Neural cell (in vitro differentiated cells): ENCODE measurements around the gene PARD3B. TPM values are rescaled to one million over a fixed set of nuclear protein-coding genes. Genes with fewer than 3 reads are reported as not detected.

Source experiments
- H2AFZ ChIP-seq: fragments of 200-600, 300-800 bp; sonication (generic), shearing (Covaris generic); 2 replicates; pipeline ENCODE4 v1.6.0; 2014; ENCODE audit warnings: low read depth, mild to moderate bottlenecking, antibody characterized with exemption, low read length, moderate library complexity
- H3F3A ChIP-seq: fragments of 200-600 bp; shearing (Covaris generic); 2 replicates; pipeline ENCODE4 v1.6.1; 2016; ENCODE audit warnings: mild to moderate bottlenecking, moderate library complexity, mixed read lengths, antibody characterized with exemption, low read length; ENCODE audit not compliant: insufficient read depth, poor library complexity, severe bottlenecking
- H3K27ac ChIP-seq: fragments of 200-600, 300-800 bp; sonication (generic), shearing (Covaris generic); 2 replicates; pipeline ENCODE4 v1.5.1; 2014; ENCODE audit warnings: mild to moderate bottlenecking, low read length, moderate library complexity
- H3K27me3 ChIP-seq: fragments of 300-800, 200-600 bp; sonication (generic), shearing (Covaris generic); 2 replicates; pipeline ENCODE4 v1.6.0; 2014; ENCODE audit warnings: mild to moderate bottlenecking, low read depth, low read length, moderate library complexity; ENCODE audit not compliant: insufficient read depth
- H3K36me3 ChIP-seq: fragments of 300-800, 200-600 bp; sonication (generic), shearing (Covaris generic); 2 replicates; pipeline ENCODE4 v1.5.1; 2014; ENCODE audit warnings: mild to moderate bottlenecking, antibody characterized with exemption, low read length, moderate library complexity; ENCODE audit not compliant: insufficient read depth
- H3K4me2 ChIP-seq: fragments of 300-800, 200-600 bp; sonication (generic), shearing (Covaris generic); 2 replicates; pipeline ENCODE4 v1.6.0; 2014; ENCODE audit warnings: mild to moderate bottlenecking, low read length
- H3K4me3 ChIP-seq: fragments of 300-800, 200-600 bp; sonication (generic), shearing (Covaris generic); 2 replicates; pipeline ENCODE4 v1.5.1; 2014; ENCODE audit warnings: mild to moderate bottlenecking, low read length, moderate library complexity
- H3K79me2 ChIP-seq: fragments of 200-600 bp; shearing (Covaris generic); replicated peaks from 2 replicates; pipeline ENCODE4 v1.6.0; 2014; ENCODE audit warnings: mild to moderate bottlenecking, low read length, moderate library complexity; ENCODE audit not compliant: insufficient read depth
- H3K9ac ChIP-seq: fragments of 300-800, 200-600 bp; sonication (generic), shearing (Covaris generic); 2 replicates; pipeline ENCODE4 v1.6.1; 2016; ENCODE audit warnings: mild to moderate bottlenecking, low read length, mixed read lengths
- H3K9me2 ChIP-seq: fragments of 200-600 bp; shearing (Covaris generic); 2 replicates; pipeline ENCODE4 v1.6.1; 2016; ENCODE audit warnings: mild to moderate bottlenecking, low read length, mixed read lengths; ENCODE audit not compliant: insufficient read depth
- H3K9me3 ChIP-seq: fragments of 200-600, 300-800 bp; sonication (generic), shearing (Covaris generic); 2 replicates; pipeline ENCODE4 v1.6.1; 2016; ENCODE audit warnings: mild to moderate bottlenecking, mixed run types, low read length, moderate library complexity, mixed read lengths
- H4K20me1 ChIP-seq: fragments of 200-600 bp; shearing (Covaris generic); 2 replicates; pipeline ENCODE4 v1.6.1; 2016; ENCODE audit warnings: mild to moderate bottlenecking, mixed run types; ENCODE audit not compliant: insufficient read depth
- CTCF ChIP-seq: fragments of 450-650 bp; IDR thresholded peaks from 2 replicates; pipeline ENCODE4 v1.5.1; 2014; ENCODE audit warnings: antibody characterized with exemption, mild to moderate bottlenecking, moderate library complexity; ENCODE audit not compliant: poor library complexity, severe bottlenecking
- EP300 ChIP-seq: fragments of 450-650 bp; conservative IDR thresholded peaks from 2 replicates; pipeline ENCODE4 v1.6.1; 2014; ENCODE audit warnings: antibody characterized with exemption, mild to moderate bottlenecking, moderate library complexity; ENCODE audit not compliant: poor library complexity, severe bottlenecking
- EZH2 ChIP-seq: fragments of 200-600, 300-800 bp; shearing (Covaris generic), sonication (generic); IDR thresholded peaks from 2 replicates; pipeline ENCODE4 v1.6.1; 2014; ENCODE audit warnings: antibody characterized with exemption, low read length, borderline replicate concordance, mild to moderate bottlenecking; ENCODE audit not compliant: insufficient read depth, poor library complexity, severe bottlenecking
- MXI1 ChIP-seq: fragments of 450-650 bp; conservative IDR thresholded peaks from 2 replicates; pipeline ENCODE4 v1.6.1; 2014; ENCODE audit warnings: antibody characterized with exemption, mild to moderate bottlenecking; ENCODE audit not compliant: poor library complexity, severe bottlenecking
- POLR2AphosphoS5 ChIP-seq: IDR thresholded peaks from 2 replicates; pipeline ENCODE4 v1.6.1; 2012
- RAD21 ChIP-seq: fragments of 450-650 bp; conservative IDR thresholded peaks from 2 replicates; pipeline ENCODE4 v1.6.1; 2014; ENCODE audit warnings: antibody characterized with exemption, mild to moderate bottlenecking, moderate library complexity
- REST ChIP-seq: IDR thresholded peaks from 2 replicates; pipeline ENCODE4 v1.6.1; 2012; ENCODE audit warnings: borderline replicate concordance
- SMC3 ChIP-seq: fragments of 450-650 bp; conservative IDR thresholded peaks from 2 replicates; pipeline ENCODE4 v1.6.1; 2014; ENCODE audit warnings: antibody characterized with exemption, mild to moderate bottlenecking, moderate library complexity; ENCODE audit not compliant: poor library complexity
- TAF1 ChIP-seq: IDR thresholded peaks from 2 replicates; pipeline ENCODE4 v1.6.1; 2012; ENCODE audit warnings: low read depth
- polyA plus RNA-seq: library from polyadenylated mRNA; depleted of rRNA; stranded (reverse); fragments of >200 nt; gene quantifications from 2 replicates; pipeline ENCODE4 v1.2.3, GENCODE V29; 2014

Gene PARD3B
- polyA plus RNA-seq, 1 donor from 2014 or later = 0.54 TPM

- H3F3A ChIP-seq = no peaks in the 10 kb centered on the region
- no peaks in the 10 kb centered on the region for H3K36me3 ChIP-seq
- H3K9me2 ChIP-seq = no peaks in the 10 kb centered on the region
- H3K9ac ChIP-seq = no peak overlapping the region
- H3K4me2 ChIP-seq = no peak overlapping the region
- H3K79me2 ChIP-seq = no peaks in the 10 kb centered on the region
- H3K4me3 ChIP-seq = no peak overlapping the region
- no peak overlapping the region for H3K27ac ChIP-seq
- TF ChIP-seq EP300 (peak; percentile 39), RAD21 (no peak)
- H3K27me3 ChIP-seq = no peaks in the 10 kb centered on the region
- no peaks in the 10 kb centered on the region for H4K20me1 ChIP-seq
- H3K9me3 ChIP-seq = no peaks in the 10 kb centered on the region
- no peak overlapping the region for H2AFZ ChIP-seq
These were observed 172.3 kb downstream of the PARD3B start for GRCh38 chr2:204717591-204717990.

- Histone ChIP-seq H3K27me3 (no peaks in the 10 kb centered on the region), H3K27ac (no peak overlapping the region), H3K79me2 (no peaks in the 10 kb centered on the region), H3K4me2 (no peak overlapping the region), H3F3A (no peaks in the 10 kb centered on the region), H3K9me3 (no peaks in the 10 kb centered on the region), H3K9me2 (no peaks in the 10 kb centered on the region), H4K20me1 (no peaks in the 10 kb centered on the region), H3K9ac (no peak overlapping the region), H3K36me3 (no peaks in the 10 kb centered on the region), H2AFZ (no peak overlapping the region), H3K4me3 (no peak overlapping the region)
- TF ChIP-seq MXI1 (no peak), RAD21 (no peak), POLR2AphosphoS5 (no peak), TAF1 (no peak), REST (no peak), EP300 (no peak), EZH2 (no peak), CTCF (no peak), SMC3 (no peak)
These were observed 173.3 kb downstream of the PARD3B start for GRCh38 chr2:204718607-204719006.

GRCh38 chr2:204720874-204721273, 175.6 kb downstream of the PARD3B start:
- TF ChIP-seq EZH2 (no peak), MXI1 (no peak), SMC3 (no peak), CTCF (no peak), POLR2AphosphoS5 (no peak), REST (no peak), TAF1 (no peak), RAD21 (no peak), EP300 (no peak)

More at GRCh38 chr2:204720874-204721273, 175.6 kb downstream of the PARD3B start:
- Histone ChIP-seq H2AFZ (no peak overlapping the region), H3K27me3 (no peaks in the 10 kb centered on the region), H3K9me2 (no peaks in the 10 kb centered on the region), H3K4me2 (no peak overlapping the region), H3K4me3 (no peak overlapping the region), H3K36me3 (no peaks in the 10 kb centered on the region), H3K27ac (no peak overlapping the region), H3K9me3 (no peaks in the 10 kb centered on the region), H4K20me1 (no peaks in the 10 kb centered on the region), H3K9ac (no peak overlapping the region), H3F3A (no peaks in the 10 kb centered on the region), H3K79me2 (no peaks in the 10 kb centered on the region)
